GM19438 (cell line): ENCODE data around the gene IQCN.
A peak's percentile ranks its signal among the peaks of the same experiment; 100 is the strongest.

Experiments used
- ATAC-seq: cut with Tn5 transposase; IDR thresholded peaks from one replicate; pipeline ENCODE4 v1.9.1; 2021; ENCODE audit warnings: low read depth; ENCODE audit not compliant: unreplicated experiment

IQCN gene

GRCh38 chr19:18274219-18274780, at the start of gene IQCN:
Gene IQCN (minus strand): TSS chr19:18274452. CDS start chr19:18269478, 4,974 bp downstream.
- ATAC-seq, result no peak

GRCh38 chr19:18322759-18323460, 48.7 kb upstream of the IQCN start, which contains the start of gene LSM4:
Gene LSM4 (minus strand): TSS chr19:18323076. CDS start chr19:18323020, 56 bp downstream.
- peak; percentile 91 for ATAC-seq

GRCh38 chr19:18322318-18322758, 48.1 kb upstream of the IQCN start:
- ATAC-seq, result no peak

- ATAC-seq, result no peak
Measured at GRCh38 chr19:18321734-18322102, 47.5 kb upstream of the IQCN start.

- ATAC-seq, result no peak
Measured at GRCh38 chr19:18320865-18321733, 46.8 kb upstream of the IQCN start.

- ATAC-seq, result no peak
Measured at GRCh38 chr19:18319591-18320135, 45.4 kb upstream of the IQCN start.

GRCh38 chr19:18317961-18318800, 43.9 kb upstream of the IQCN start:
- no peak for ATAC-seq

GRCh38 chr19:18313398-18313797, 39.1 kb upstream of the IQCN start:
- no peak for ATAC-seq

GRCh38 chr19:18312092-18312534, 37.9 kb upstream of the IQCN start:
- no peak for ATAC-seq

- ATAC-seq, result no peak
Measured at GRCh38 chr19:18311502-18312091, 37.3 kb upstream of the IQCN start.

GRCh38 chr19:18310966-18311365, 36.7 kb upstream of the IQCN start:
- ATAC-seq, result no peak

GRCh38 chr19:18310118-18310909, 36.1 kb upstream of the IQCN start:
- ATAC-seq, result no peak

- ATAC-seq, result no peak
Measured at GRCh38 chr19:18309525-18310064, 35.3 kb upstream of the IQCN start.

GRCh38 chr19:18308948-18309325, 34.7 kb upstream of the IQCN start:
- ATAC-seq, result no peak

GRCh38 chr19:18308051-18308947, 34.0 kb upstream of the IQCN start:
- no peak for ATAC-seq

GRCh38 chr19:18307271-18307681, 33.0 kb upstream of the IQCN start:
- ATAC-seq, result no peak

GRCh38 chr19:18306888-18307260, 32.6 kb upstream of the IQCN start:
- ATAC-seq, result no peak
